H1 (cell line): ENCODE measurements around the gene CD164L2. TPM values are rescaled to one million over a fixed set of nuclear protein-coding genes. Genes with fewer than 3 reads are reported as not detected.

Source experiments
- CTCF ChIA-PET: fragments of 300-600 bp; sonication (Branson Sonifier 250); formaldehyde crosslinking; loops from one replicate; lab custom pipeline; 2021; ENCODE audit not compliant: partially characterized antibody; lab: Charles Lee
- POLR2A ChIA-PET: fragments of 300-600 bp; sonication (Branson Sonifier 250); formaldehyde crosslinking; loops from one replicate; lab custom pipeline; 2021; ENCODE audit warnings: inconsistent platforms; ENCODE audit not compliant: partially characterized antibody; lab: Charles Lee
- DNase-seq, 2 experiments: peaks; one replicate each; pipeline versions ENCODE4 v3.0.0 to v3.0.0-alpha.2; 2010 to 2022; ENCODE audit warnings: low spot score in 2 of 2, low read depth in 1 of 2, mixed read lengths in 1 of 2
- FAIRE-seq: peaks from 2 replicates; lab custom pipeline; 2011; peaks lifted over from hg19 to GRCh38; lab: Jason Lieb, UNC
- H2AFZ ChIP-seq: 2 replicates; pipeline ENCODE4 v1.8.1; 2012; ENCODE audit warnings: low read length, inconsistent platforms
- H2AK5ac ChIP-seq: 2 replicates; pipeline ENCODE4 v1.6.1; 2013; ENCODE audit warnings: low read depth, low read length
- H2BK120ac ChIP-seq: replicated peaks from 2 replicates; pipeline ENCODE3; 2013; ENCODE audit warnings: low read depth, low read length, inconsistent platforms
- H2BK12ac ChIP-seq: 2 replicates; pipeline ENCODE4 v1.6.1; 2013; ENCODE audit warnings: low read depth, low read length
- H2BK15ac ChIP-seq: 2 replicates; pipeline ENCODE4 v1.6.1; 2013; ENCODE audit warnings: low read length
- H2BK20ac ChIP-seq: 2 replicates; pipeline ENCODE4 v1.6.1; 2013; ENCODE audit warnings: low read length
- H2BK5ac ChIP-seq: 2 replicates; pipeline ENCODE4 v1.6.1; 2013; ENCODE audit warnings: low read depth, low read length
- H3K14ac ChIP-seq: 2 replicates; pipeline ENCODE4 v1.6.1; 2013; ENCODE audit warnings: inconsistent platforms; ENCODE audit not compliant: insufficient read length
- H3K18ac ChIP-seq: 2 replicates; pipeline ENCODE4 v1.6.1; 2013; ENCODE audit warnings: low read length; ENCODE audit errors: extremely low read depth
- H3K23ac ChIP-seq: 2 replicates; pipeline ENCODE4 v1.6.1; 2013; ENCODE audit warnings: inconsistent platforms; ENCODE audit not compliant: insufficient read length
- H3K23me2 ChIP-seq: 2 replicates; pipeline ENCODE4 v1.6.1; 2013; ENCODE audit warnings: low read depth, low read length
- H3K27ac ChIP-seq: 2 replicates; pipeline ENCODE4 v1.6.1; 2011; ENCODE audit warnings: low read depth, low read length, inconsistent platforms
- H3K27me3 ChIP-seq, 4 experiments: replicated peaks in 1 of 4; 1 replicate in 1 of 4; 2 replicates in 3 of 4; pipeline versions ENCODE4 v1.6.1 to v1.8.1; 2011 to 2013; ENCODE audit warnings: low read length in 3 of 4, mild to moderate bottlenecking in 3 of 4, inconsistent platforms in 2 of 4, mixed read lengths in 2 of 4, moderate library complexity in 1 of 4; ENCODE audit not compliant: control insufficient read depth in 3 of 4, insufficient read depth in 3 of 4; ENCODE audit errors: extremely low read depth in 1 of 4
- H3K36me3 ChIP-seq, 4 experiments: 2 replicates each; pipeline versions ENCODE4 v1.6.1 to v1.8.1; 2011 to 2013; ENCODE audit warnings: mild to moderate bottlenecking in 4 of 4, low read length in 3 of 4, moderate library complexity in 2 of 4, control low read depth in 1 of 4, inconsistent platforms in 1 of 4; ENCODE audit not compliant: insufficient read depth in 4 of 4, control insufficient read depth in 2 of 4
- H3K4ac ChIP-seq: replicated peaks from 2 replicates; pipeline ENCODE3; 2013; ENCODE audit warnings: low read length, low read depth, mixed read lengths, inconsistent platforms; ENCODE audit not compliant: insufficient read length
- H3K4me1 ChIP-seq, 4 experiments: replicated peaks in 1 of 4; 1 replicate in 1 of 4; 2 replicates in 3 of 4; pipeline versions ENCODE4 v1.6.1 to v1.8.1; 2011 to 2013; ENCODE audit warnings: low read length in 3 of 4, inconsistent platforms in 2 of 4, mixed read lengths in 1 of 4; ENCODE audit not compliant: insufficient read depth in 4 of 4, control insufficient read depth in 3 of 4
- H3K4me2 ChIP-seq, 2 experiments: 2 replicates each; pipeline versions ENCODE4 v1.6.1 to v1.8.1; 2011 to 2013; ENCODE audit warnings: low read depth in 2 of 2, low read length in 2 of 2, control low read depth in 1 of 2, inconsistent platforms in 1 of 2, mild to moderate bottlenecking in 1 of 2; ENCODE audit not compliant: insufficient read depth in 1 of 2
- H3K4me3 ChIP-seq, 4 experiments: fragments of 200-600, 300-600 bp in 1 of 4; sonication (generic), shearing (Covaris generic), sonication (Bioruptor Twin) in 1 of 4; 2 replicates each; pipeline versions ENCODE4 v1.5.1 to v1.8.1; 2011 to 2016; ENCODE audit warnings: low read length in 4 of 4, low read depth in 3 of 4, control low read depth in 2 of 4, inconsistent platforms in 2 of 4, mild to moderate bottlenecking in 2 of 4, mixed read lengths in 1 of 4, moderate library complexity in 1 of 4; ENCODE audit not compliant: insufficient read depth in 2 of 4; ENCODE audit errors: extremely low read depth in 1 of 4
- H3K56ac ChIP-seq: replicated peaks from 2 replicates; pipeline ENCODE3; 2013; ENCODE audit warnings: low read depth, mild to moderate bottlenecking, mixed read lengths, low read length, inconsistent platforms; ENCODE audit not compliant: insufficient read length
- H3K79me1 ChIP-seq: 2 replicates; pipeline ENCODE4 v1.6.1; 2013; ENCODE audit warnings: low read depth, low read length, control low read depth
- H3K79me2 ChIP-seq, 2 experiments: 2 replicates each; pipeline versions ENCODE4 v1.6.1 to v1.8.1; 2012 to 2013; ENCODE audit warnings: low read length in 2 of 2, mild to moderate bottlenecking in 2 of 2, inconsistent platforms in 1 of 2; ENCODE audit not compliant: insufficient read depth in 2 of 2, control insufficient read depth in 1 of 2
- H3K9ac ChIP-seq, 4 experiments: replicated peaks in 1 of 4; 1 replicate in 1 of 4; 2 replicates in 3 of 4; pipeline versions ENCODE4 v1.6.1 to v1.8.1; 2011 to 2013; ENCODE audit warnings: low read depth in 3 of 4, low read length in 3 of 4, control low read depth in 2 of 4, mild to moderate bottlenecking in 2 of 4, moderate library complexity in 2 of 4, inconsistent platforms in 1 of 4; ENCODE audit errors: extremely low read depth in 1 of 4
- H3K9me3 ChIP-seq, 2 experiments: 2 replicates each; pipeline versions ENCODE4 v1.6.1 to v1.8.1; 2012 to 2013; ENCODE audit warnings: mild to moderate bottlenecking in 2 of 2, moderate library complexity in 2 of 2, control low read depth in 1 of 2, inconsistent platforms in 1 of 2, low read depth in 1 of 2, low read length in 1 of 2, mixed read lengths in 1 of 2; ENCODE audit not compliant: insufficient read depth in 2 of 2
- H4K20me1 ChIP-seq, 2 experiments: replicated peaks in 1 of 2; 2 replicates each; pipeline versions ENCODE3 to v1.8.1; 2011 to 2013; ENCODE audit warnings: inconsistent platforms in 2 of 2, low read length in 2 of 2, mild to moderate bottlenecking in 1 of 2; ENCODE audit not compliant: insufficient read depth in 2 of 2, control insufficient read depth in 1 of 2
- H4K5ac ChIP-seq: 2 replicates; pipeline ENCODE4 v1.6.1; 2013; ENCODE audit warnings: low read length, low read depth, mixed read lengths, inconsistent platforms; ENCODE audit not compliant: insufficient read length
- H4K8ac ChIP-seq: 2 replicates; pipeline ENCODE4 v1.8.0; 2013; ENCODE audit warnings: mild to moderate bottlenecking, moderate library complexity, low read length, inconsistent platforms; ENCODE audit not compliant: insufficient read depth; ENCODE audit errors: extremely low read depth
- H4K91ac ChIP-seq: replicated peaks from 2 replicates; pipeline ENCODE3; 2013; ENCODE audit warnings: low read length, mixed read lengths, inconsistent platforms; ENCODE audit not compliant: insufficient read length
- EP300 ChIP-seq, 2 experiments: IDR thresholded peaks; 1 replicate in 1 of 2; 2 replicates in 1 of 2; pipeline ENCODE4 v1.6.1; 2011 to 2012; ENCODE audit warnings: low read depth in 2 of 2, low read length in 2 of 2, mild to moderate bottlenecking in 2 of 2, borderline replicate concordance in 1 of 2, inconsistent platforms in 1 of 2, moderate library complexity in 1 of 2
- FOSL1 ChIP-seq: IDR thresholded peaks from 2 replicates; pipeline ENCODE4 v1.6.1; 2011; ENCODE audit warnings: mild to moderate bottlenecking, low read depth, low read length, moderate library complexity; ENCODE audit not compliant: insufficient read depth
- GABPA ChIP-seq: IDR thresholded peaks from 2 replicates; pipeline ENCODE4 v1.6.1; 2011; ENCODE audit warnings: mild to moderate bottlenecking, low read length, moderate library complexity, borderline replicate concordance; ENCODE audit not compliant: insufficient read depth
- JUND ChIP-seq: IDR thresholded peaks from 2 replicates; pipeline ENCODE4 v1.6.1; 2011; ENCODE audit warnings: mild to moderate bottlenecking, improper control_type of control experiment, low read length
- PHF8 ChIP-seq: fragments of 200-600 bp; sonication (generic); conservative IDR thresholded peaks from 2 replicates; pipeline ENCODE4 v1.7.1; 2012; ENCODE audit warnings: low read depth, mild to moderate bottlenecking, inconsistent platforms, low read length, moderate library complexity
- SAP30 ChIP-seq: fragments of 300-600 bp; sonication (generic); IDR thresholded peaks from 2 replicates; pipeline ENCODE4 v1.7.1; 2012; ENCODE audit warnings: low read length, moderate library complexity, mild to moderate bottlenecking, inconsistent platforms; ENCODE audit not compliant: insufficient read depth, insufficient replicate concordance
- SP1 ChIP-seq: IDR thresholded peaks from 2 replicates; pipeline ENCODE4 v1.6.1; 2011; ENCODE audit warnings: low read depth, low read length
- YY1 ChIP-seq: IDR thresholded peaks from 2 replicates; pipeline ENCODE4 v1.6.1; 2011; ENCODE audit warnings: low read depth, mild to moderate bottlenecking, low read length
- ZNF274 ChIP-seq: IDR thresholded peaks from 2 replicates; pipeline ENCODE4 v1.7.0; 2012; ENCODE audit warnings: low read length, borderline replicate concordance; ENCODE audit errors: extremely low read depth
- WGBS, 2 experiments: shearing (Covaris generic) in 1 of 2; methylation state at CpG; one replicate each; pipeline versions ENCODE4 v1.1.6 to v1.1.7; 2013 to 2015; ENCODE audit warnings: low lambda C conversion rate in 2 of 2, mixed read lengths in 2 of 2, inconsistent platforms in 1 of 2, low coverage in 1 of 2, missing lambda C conversion rate in 1 of 2; ENCODE audit not compliant: insufficient replicate concordance in 2 of 2, insufficient coverage in 1 of 2, insufficient read length in 1 of 2; ENCODE audit errors: extremely low coverage in 1 of 2, missing lambda C conversion rate in 1 of 2; 5-methylcytosine and 5-hydroxymethylcytosine counted together
- polyA plus RNA-seq, 7 experiments: library from polyadenylated mRNA; depleted of rRNA in 3 of 7; stranded (reverse) in 5 of 7; unstranded in 2 of 7; fragments of >200 nt in 5 of 7; fragments of 200-250 nt in 2 of 7; gene quantifications; 1 replicate in 5 of 7; 2 replicates in 1 of 7; 4 replicates in 1 of 7; pipeline versions ENCODE4 v1.2.1 to v1.2.3, GENCODE V29; 2011 to 2013; ENCODE audit warnings: missing spikeins in 2 of 7, mixed read lengths in 2 of 7
- total RNA-seq: library from RNA; stranded (reverse); fragmentation: NEBNext Ultra II Directional; extraction: Animal tissue kit (Norgen Biotek cat#: 25700); gene quantifications from 2 replicates; pipeline ENCODE4 v1.2.1, GENCODE V29; 2021
- TF ChIP-seq, protein P1 (sequence below): IDR thresholded peaks from 2 replicates; pipeline ENCODE4 v1.6.1; 2012; ENCODE audit warnings: inconsistent platforms

Gene CD164L2
- total and polyA plus RNA-seq, 2 of the 8 experiments (the other 6 are each of a cell fraction or from before 2014, with no cell fraction given), result 3.3 TPM

DNA sequence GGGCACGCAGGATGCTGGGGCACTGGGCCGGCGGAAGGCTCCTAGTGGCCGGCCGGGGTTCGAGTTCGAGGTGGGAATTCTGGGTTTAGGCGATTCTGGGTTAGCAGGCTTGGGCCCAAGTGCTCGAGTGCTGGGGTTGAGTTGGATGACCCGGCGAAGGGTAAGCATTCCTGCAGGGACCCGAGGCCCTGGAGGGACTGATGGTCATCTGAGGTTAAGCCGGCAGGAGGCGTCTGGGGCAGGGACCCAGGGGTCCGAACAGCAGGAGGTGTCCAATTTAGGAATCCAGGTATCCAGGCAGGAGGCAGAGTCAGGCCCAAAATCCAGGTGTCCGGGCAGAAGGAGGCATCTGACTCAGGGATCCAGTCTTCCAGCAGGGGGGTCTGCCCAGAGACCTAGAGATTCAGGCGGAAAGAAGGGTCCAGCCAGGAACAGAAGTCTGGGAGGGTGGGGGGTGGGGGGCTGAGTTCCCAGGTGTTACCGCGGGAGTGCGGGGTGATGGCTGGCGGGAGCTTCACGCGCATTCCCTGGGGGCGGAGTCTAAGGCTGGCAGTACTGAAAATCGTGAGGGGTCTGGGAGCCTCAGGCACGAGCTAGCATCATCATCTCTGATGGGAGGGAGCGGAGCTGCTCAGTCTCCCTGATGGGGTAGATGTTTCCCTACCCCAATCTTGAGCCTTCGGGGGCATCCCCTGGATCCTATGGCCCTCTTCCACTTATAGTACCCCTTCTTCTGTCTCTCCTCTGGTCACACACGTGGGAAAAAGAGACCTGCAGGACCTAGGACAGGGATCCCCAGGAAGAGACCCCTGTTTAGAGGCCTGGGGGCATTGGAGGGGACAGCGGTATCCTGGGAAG is 9.9 kb upstream of the CD164L2 start:
- Histone ChIP-seq H2AFZ (no peak overlapping the region), H2BK15ac (0 out of 2 replicates have a peak overlapping the region, but pooled peaks have one; percentile 46), H3K36me3 (no peaks in the 10 kb centered on the region), H3K56ac (no peak overlapping the region), H3K23ac (no peak overlapping the region), H4K8ac (peak overlapping the region; percentile 53), H3K18ac (no peak overlapping the region; the same call in 1 of the 2 replicates), H3K79me2 (no peaks in the 10 kb centered on the region), H3K9me3 (no peaks in the 10 kb centered on the region), H2BK5ac (peak overlapping the region; percentile 40; the same call in 1 of the 2 replicates), H3K4me1 (peaks cover 2 to 23% (median 15%) of the 10 kb centered on the region in 4 experiments), H2BK12ac (no peak overlapping the region), H3K9ac (peak overlapping the region; percentile 7 to 82 (median 56); a peak in 5 of 7 replicates), H4K5ac (no peak overlapping the region), H3K14ac (no peak overlapping the region), H2BK20ac (no peak overlapping the region), H3K4me3 (peak overlapping the region; percentile 61 to 82 (median 70)), H3K79me1 (no peaks in the 10 kb centered on the region), H3K23me2 (peaks cover 13% of the 10 kb centered on the region), H3K27ac (peak overlapping the region; percentile 45; the same call in 1 of the 2 replicates), H4K20me1 (peaks cover 2 to 6% of the 10 kb centered on the region in 2 experiments), H2AK5ac (no peak overlapping the region), H2BK120ac (no peak overlapping the region), H3K4ac (peak overlapping the region; percentile 63), H4K91ac (no peak overlapping the region), H3K4me2 (peak overlapping the region; percentile 85 to 92), H3K27me3 (no peaks in the 10 kb centered on the region)
- FAIRE-seq (no peak), DNase-seq (no peak)
- CTCF ChIA-PET, result interaction anchor here (0.6 to 11.1 kb wide), 19 partner anchors 10 to 283 kb away, joined by 3 to 218 read pairs (median 4); partner anchors contain the start of genes CD164L2 and MAP3K6
- POLR2A ChIA-PET, result interaction anchor here (0.9 to 1.4 kb wide), 6 partner anchors 9 to 215 kb away, joined by 3 to 5 read pairs (median 3); partner anchors contain the start of gene SYTL1
- WGBS, 2 experiments, result 22% methylated on average over 20 of the region's 30 CpGs; no CpG with 5 or more reads in 1 of the 2 experiments
- TF ChIP-seq YY1 (no peak), GABPA (no peak), EP300 (IDR thresholded peaks at IDR 0.05; ENCODE audit: borderline replicate concordance in 1 of 2, low read depth in 2 of 2, low read length in 2 of 2) (no peak), SAP30 (no peak), PHF8 (peak; percentile 28; the same call in 1 of the 2 replicates), JUND (no peak), ZNF274 (no peak), SP1 (no peak), FOSL1 (no peak)
- TF ChIP-seq, protein P1, sequence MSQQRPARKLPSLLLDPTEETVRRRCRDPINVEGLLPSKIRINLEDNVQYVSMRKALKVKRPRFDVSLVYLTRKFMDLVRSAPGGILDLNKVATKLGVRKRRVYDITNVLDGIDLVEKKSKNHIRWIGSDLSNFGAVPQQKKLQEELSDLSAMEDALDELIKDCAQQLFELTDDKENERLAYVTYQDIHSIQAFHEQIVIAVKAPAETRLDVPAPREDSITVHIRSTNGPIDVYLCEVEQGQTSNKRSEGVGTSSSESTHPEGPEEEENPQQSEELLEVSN, result no peak
